Measurements from ENCODE around the gene TSHR.
"Not testable (repeated sequence)": the region's sequence is repeated elsewhere in the genome, so short reads cannot be mapped to it uniquely, and the experiment has no call there.

Gene TSHR

GRCh38 chr14:81001447-81001846 is 46.0 kb downstream of the TSHR start:
- no peak for DNase-seq

- DNase-seq, result no peak
Measured at GRCh38 chr14:81004575-81004974, 49.2 kb downstream of the TSHR start.

GRCh38 chr14:81005540-81006228 is 50.3 kb downstream of the TSHR start:
- no peak for DNase-seq

GRCh38 chr14:81006266-81006665 is 50.8 kb downstream of the TSHR start:
- no peak for DNase-seq

- DNase-seq, result no peak
Measured at GRCh38 chr14:81007131-81007530, 51.7 kb downstream of the TSHR start.

- no peak for DNase-seq
Measured at GRCh38 chr14:81009346-81009745, 53.9 kb downstream of the TSHR start.

GRCh38 chr14:81018251-81018650 is 62.8 kb downstream of the TSHR start:
- DNase-seq, result no peak

GRCh38 chr14:81018684-81019083 is 63.3 kb downstream of the TSHR start:
- DNase-seq, result no peak

- DNase-seq, result not testable (repeated sequence)
Measured at GRCh38 chr14:81019113-81019512, 63.7 kb downstream of the TSHR start.

GRCh38 chr14:81023095-81023710 is 67.8 kb downstream of the TSHR start:
- no peak for DNase-seq

- no peak for DNase-seq
Measured at GRCh38 chr14:81028461-81028860, 73.0 kb downstream of the TSHR start.

- DNase-seq, result peak; percentile 7
Measured at GRCh38 chr14:81031488-81031887, 76.1 kb downstream of the TSHR start.

GRCh38 chr14:81033698-81034240 is 78.3 kb downstream of the TSHR start:
- no peak for DNase-seq

GRCh38 chr14:81042438-81042837 is 87.0 kb downstream of the TSHR start:
- DNase-seq, result no peak

GRCh38 chr14:81051547-81051946 is 96.1 kb downstream of the TSHR start:
- no peak for DNase-seq

GRCh38 chr14:81054057-81054456 is 98.6 kb downstream of the TSHR start:
- DNase-seq, result not testable (repeated sequence)

GRCh38 chr14:81055971-81056370 is 100.5 kb downstream of the TSHR start:
- no peak for DNase-seq

GRCh38 chr14:81062380-81062779 is 107.0 kb downstream of the TSHR start:
- no peak for DNase-seq

- peak; percentile 25 for DNase-seq
Measured at GRCh38 chr14:81062816-81063215, 107.4 kb downstream of the TSHR start.

GRCh38 chr14:81066672-81067071 is 111.3 kb downstream of the TSHR start:
- DNase-seq, result no peak

- DNase-seq, result no peak
Measured at GRCh38 chr14:81067156-81067555, 111.7 kb downstream of the TSHR start.

GRCh38 chr14:81068176-81068782 is 112.9 kb downstream of the TSHR start:
- DNase-seq, result no peak

- no peak for DNase-seq
Measured at GRCh38 chr14:81070511-81070910, 115.1 kb downstream of the TSHR start.

GRCh38 chr14:81085596-81085995 is 130.2 kb downstream of the TSHR start:
- DNase-seq, result no peak

Measured in NCI-H510A treated with DMSO at 0.1 percent for 48 hours (cell line).